HEK293 (cell line): Measurements from ENCODE around the gene HRAS.

ENCODE experiments used
- CTCF ChIA-PET: fragments of 350-600 bp; formaldehyde crosslinking; extraction: SDS; loops from one replicate; lab custom pipeline; 2021; ENCODE audit warnings: antibody characterized with exemption; lab: Yijun Ruan, JAX
- POLR2A ChIA-PET: fragments of 300-600 bp; formaldehyde crosslinking; extraction: SDS; loops from one replicate; lab custom pipeline; 2020; ENCODE audit warnings: antibody characterized with exemption, inconsistent platforms; lab: Yijun Ruan, JAX
- H3K27ac ChIP-seq: fragments of 200-500 bp; sonication (Bioruptor generic); 2 replicates; pipeline ENCODE4 v1.5.1; 2014; ENCODE audit warnings: low read depth, low read length, control low read depth, inconsistent platforms; ENCODE audit errors: extremely low read depth
- H3K36me3 ChIP-seq, 2 experiments: fragments of 200-500 bp in 1 of 2; sonication (Bioruptor generic) in 1 of 2; 1 replicate in 1 of 2; 2 replicates in 1 of 2; pipeline ENCODE4 v1.5.1; 2014 to 2017; ENCODE audit warnings: inconsistent platforms in 2 of 2, low read length in 2 of 2; ENCODE audit not compliant: control insufficient read depth in 2 of 2, insufficient read depth in 1 of 2
- H3K4me1 ChIP-seq: fragments of 200-500 bp; sonication (Bioruptor generic); 2 replicates; pipeline ENCODE4 v1.5.1; 2014; ENCODE audit warnings: mild to moderate bottlenecking, low read length, inconsistent platforms; ENCODE audit not compliant: control insufficient read depth, insufficient read depth
- H3K4me3 ChIP-seq: 2 replicates; pipeline ENCODE4 v1.5.1; 2011; ENCODE audit warnings: low read depth, mild to moderate bottlenecking, control low read depth, low read length, moderate library complexity
- H3K9me3 ChIP-seq: fragments of 200-500 bp; sonication (Bioruptor generic); 2 replicates; pipeline ENCODE4 v1.5.1; 2014; ENCODE audit warnings: low read depth, low read length, inconsistent platforms; ENCODE audit not compliant: control insufficient read depth, insufficient read depth
- KLF10 ChIP-seq: fragments of 450-650 bp; IDR thresholded peaks from 2 replicates; pipeline ENCODE4 v1.5.1; 2018; ENCODE audit warnings: missing biosample characterization, mild to moderate bottlenecking, missing genetic modification characterization
- ZBTB8A ChIP-seq: fragments of 450-650 bp; formaldehyde crosslinking; IDR thresholded peaks from 2 replicates; pipeline ENCODE4 v1.5.1; 2016; ENCODE audit warnings: missing biosample characterization, missing genetic modification characterization
- ZNF155 ChIP-seq: fragments of 450-650 bp; formaldehyde crosslinking; IDR thresholded peaks from 2 replicates; pipeline ENCODE4 v1.5.1; 2016; ENCODE audit warnings: missing biosample characterization, missing genetic modification characterization
- ZNF302 ChIP-seq: fragments of 450-650 bp; formaldehyde crosslinking; IDR thresholded peaks from 2 replicates; pipeline ENCODE4 v1.5.1; 2016; ENCODE audit warnings: missing biosample characterization, missing genetic modification characterization, low read depth
- ZNF335 ChIP-seq: fragments of 450-650 bp; formaldehyde crosslinking; conservative IDR thresholded peaks from 2 replicates; pipeline ENCODE4 v1.5.1; 2016; ENCODE audit warnings: missing biosample characterization, missing genetic modification characterization
- ZNF426 ChIP-seq: fragments of 450-650 bp; formaldehyde crosslinking; IDR thresholded peaks from 2 replicates; pipeline ENCODE4 v1.5.1; 2017; ENCODE audit warnings: missing biosample characterization, missing genetic modification characterization, mild to moderate bottlenecking, inconsistent platforms, moderate library complexity
- ZNF433 ChIP-seq: fragments of 450-650 bp; formaldehyde crosslinking; IDR thresholded peaks from 2 replicates; pipeline ENCODE4 v1.5.1; 2016; ENCODE audit warnings: missing biosample characterization, missing genetic modification characterization, low read depth
- ZNF561 ChIP-seq: fragments of 450-650 bp; IDR thresholded peaks from 2 replicates; pipeline ENCODE4 v1.5.1; 2018; ENCODE audit warnings: missing biosample characterization, missing genetic modification characterization, borderline replicate concordance
- TF ChIP-seq, protein P1 (sequence below): fragments of 450-650 bp; formaldehyde crosslinking; IDR thresholded peaks from 2 replicates; pipeline ENCODE4 v1.5.1; 2016; ENCODE audit warnings: missing biosample characterization, missing genetic modification characterization
- TF ChIP-seq, protein P2 (sequence below): fragments of 450-650 bp; formaldehyde crosslinking; IDR thresholded peaks from 2 replicates; pipeline ENCODE4 v1.5.1; 2017; ENCODE audit warnings: missing biosample characterization, mild to moderate bottlenecking, missing genetic modification characterization, moderate library complexity
- TF ChIP-seq, protein P3 (sequence below): fragments of 450-650 bp; formaldehyde crosslinking; optimal IDR thresholded peaks from 2 replicates; pipeline ENCODE3; 2016; ENCODE audit warnings: missing biosample characterization, mild to moderate bottlenecking, missing genetic modification characterization
- TF ChIP-seq, protein P4 (sequence below): fragments of 450-650 bp; formaldehyde crosslinking; IDR thresholded peaks from 2 replicates; pipeline ENCODE4 v1.5.1; 2016; ENCODE audit warnings: missing biosample characterization, missing genetic modification characterization
- TF ChIP-seq, protein P5 (sequence below): sonication (generic); formaldehyde crosslinking; IDR thresholded peaks from 2 replicates; pipeline ENCODE4 v1.8.1; 2022; ENCODE audit warnings: mild to moderate bottlenecking, moderate library complexity, missing genetic modification reagents

Gene HRAS

DNA sequence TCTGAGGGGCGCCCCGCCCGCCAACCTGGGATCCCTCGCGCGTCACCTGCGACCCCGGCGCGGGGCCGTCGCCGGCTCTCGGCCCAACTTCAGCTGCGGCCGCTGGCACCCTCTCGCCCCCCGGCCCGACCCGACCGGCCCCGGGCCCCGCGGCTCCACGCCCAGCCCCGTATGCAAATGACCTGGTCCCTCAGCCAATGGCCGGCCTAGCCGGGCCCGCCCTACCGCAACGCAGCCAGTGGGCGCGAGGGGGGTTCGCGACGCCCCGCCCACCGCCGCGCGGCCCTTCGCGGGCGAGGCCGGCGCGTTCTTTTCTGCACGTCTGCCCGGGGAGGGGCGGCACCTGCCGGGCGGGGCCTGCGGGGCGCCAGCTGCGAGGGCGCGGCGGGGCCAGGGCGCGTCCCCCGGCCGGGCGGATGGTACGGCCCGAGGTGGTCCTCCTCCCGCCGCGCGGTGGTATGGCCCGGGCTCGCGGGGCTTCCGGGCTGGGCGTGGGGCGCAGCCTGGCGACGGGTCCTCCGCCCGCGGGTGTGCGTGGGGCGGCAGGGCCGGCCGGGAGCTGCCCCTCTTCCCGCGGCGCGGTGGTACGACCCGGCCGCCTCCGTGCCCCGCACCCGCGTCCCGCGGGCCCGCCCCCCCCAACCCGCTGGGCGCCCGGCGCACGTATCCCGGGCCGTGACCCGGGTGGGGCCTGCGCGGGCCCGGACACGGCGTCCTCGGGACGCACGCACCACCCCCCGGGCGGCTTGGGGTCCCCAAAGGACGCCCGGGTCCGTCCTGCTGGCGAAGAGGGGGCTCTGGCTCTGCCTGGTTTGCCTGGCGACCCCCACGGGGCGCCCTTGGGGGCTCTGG lies 33.2 kb upstream of the HRAS start:
- Histone ChIP-seq H3K36me3 (peaks cover 0 to 8% of the 10 kb centered on the region in 2 experiments; a peak in 1 of 3 replicates), H3K27ac (peak overlapping the region; percentile 73; the same call in 1 of the 2 replicates), H3K9me3 (no peaks in the 10 kb centered on the region), H3K4me1 (no peaks in the 10 kb centered on the region), H3K4me3 (peak overlapping the region; percentile 57)
- ChIA-PET CTCF (interaction anchor here (0.8 kb wide), 1 partner anchor 50 kb away, joined by 4 read pairs; no protein-coding TSS in a partner anchor), POLR2A (interaction anchor here (0.9 to 1.6 kb wide), 3 partner anchors 9 to 236 kb away, joined by 3 to 4 read pairs (median 4); partner anchors contain the start of gene IRF7)
- 0 out of 2 replicates have a peak, but pooled peaks have one; percentile 14 for TF ChIP-seq ZNF561 (tag by site-specific recombination)
- TF ChIP-seq, protein P1, sequence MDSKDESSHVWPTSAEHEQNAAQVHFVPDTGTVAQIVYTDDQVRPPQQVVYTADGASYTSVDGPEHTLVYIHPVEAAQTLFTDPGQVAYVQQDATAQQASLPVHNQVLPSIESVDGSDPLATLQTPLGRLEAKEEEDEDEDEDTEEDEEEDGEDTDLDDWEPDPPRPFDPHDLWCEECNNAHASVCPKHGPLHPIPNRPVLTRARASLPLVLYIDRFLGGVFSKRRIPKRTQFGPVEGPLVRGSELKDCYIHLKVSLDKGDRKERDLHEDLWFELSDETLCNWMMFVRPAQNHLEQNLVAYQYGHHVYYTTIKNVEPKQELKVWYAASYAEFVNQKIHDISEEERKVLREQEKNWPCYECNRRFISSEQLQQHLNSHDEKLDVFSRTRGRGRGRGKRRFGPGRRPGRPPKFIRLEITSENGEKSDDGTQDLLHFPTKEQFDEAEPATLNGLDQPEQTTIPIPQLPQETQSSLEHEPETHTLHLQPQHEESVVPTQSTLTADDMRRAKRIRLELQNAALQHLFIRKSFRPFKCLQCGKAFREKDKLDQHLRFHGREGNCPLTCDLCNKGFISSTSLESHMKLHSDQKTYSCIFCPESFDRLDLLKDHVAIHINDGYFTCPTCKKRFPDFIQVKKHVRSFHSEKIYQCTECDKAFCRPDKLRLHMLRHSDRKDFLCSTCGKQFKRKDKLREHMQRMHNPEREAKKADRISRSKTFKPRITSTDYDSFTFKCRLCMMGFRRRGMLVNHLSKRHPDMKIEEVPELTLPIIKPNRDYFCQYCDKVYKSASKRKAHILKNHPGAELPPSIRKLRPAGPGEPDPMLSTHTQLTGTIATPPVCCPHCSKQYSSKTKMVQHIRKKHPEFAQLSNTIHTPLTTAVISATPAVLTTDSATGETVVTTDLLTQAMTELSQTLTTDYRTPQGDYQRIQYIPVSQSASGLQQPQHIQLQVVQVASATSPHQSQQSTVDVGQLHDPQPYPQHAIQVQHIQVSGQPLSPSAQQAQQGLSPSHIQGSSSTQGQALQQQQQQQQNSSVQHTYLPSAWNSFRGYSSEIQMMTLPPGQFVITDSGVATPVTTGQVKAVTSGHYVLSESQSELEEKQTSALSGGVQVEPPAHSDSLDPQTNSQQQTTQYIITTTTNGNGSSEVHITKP (tag by site-specific recombination) = 0 out of 2 replicates have a peak, but pooled peaks have one; percentile 9
- TF ChIP-seq, protein P2, sequence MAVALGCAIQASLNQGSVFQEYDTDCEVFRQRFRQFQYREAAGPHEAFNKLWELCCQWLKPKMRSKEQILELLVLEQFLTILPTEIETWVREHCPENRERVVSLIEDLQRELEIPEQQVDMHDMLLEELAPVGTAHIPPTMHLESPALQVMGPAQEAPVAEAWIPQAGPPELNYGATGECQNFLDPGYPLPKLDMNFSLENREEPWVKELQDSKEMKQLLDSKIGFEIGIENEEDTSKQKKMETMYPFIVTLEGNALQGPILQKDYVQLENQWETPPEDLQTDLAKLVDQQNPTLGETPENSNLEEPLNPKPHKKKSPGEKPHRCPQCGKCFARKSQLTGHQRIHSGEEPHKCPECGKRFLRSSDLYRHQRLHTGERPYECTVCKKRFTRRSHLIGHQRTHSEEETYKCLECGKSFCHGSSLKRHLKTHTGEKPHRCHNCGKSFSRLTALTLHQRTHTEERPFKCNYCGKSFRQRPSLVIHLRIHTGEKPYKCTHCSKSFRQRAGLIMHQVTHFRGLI (tag by site-specific recombination) = no peak
- TF ChIP-seq, protein P3, sequence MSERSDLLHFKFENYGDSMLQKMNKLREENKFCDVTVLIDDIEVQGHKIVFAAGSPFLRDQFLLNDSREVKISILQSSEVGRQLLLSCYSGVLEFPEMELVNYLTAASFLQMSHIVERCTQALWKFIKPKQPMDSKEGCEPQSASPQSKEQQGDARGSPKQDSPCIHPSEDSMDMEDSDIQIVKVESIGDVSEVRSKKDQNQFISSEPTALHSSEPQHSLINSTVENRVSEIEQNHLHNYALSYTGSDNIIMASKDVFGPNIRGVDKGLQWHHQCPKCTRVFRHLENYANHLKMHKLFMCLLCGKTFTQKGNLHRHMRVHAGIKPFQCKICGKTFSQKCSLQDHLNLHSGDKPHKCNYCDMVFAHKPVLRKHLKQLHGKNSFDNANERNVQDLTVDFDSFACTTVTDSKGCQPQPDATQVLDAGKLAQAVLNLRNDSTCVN (tag by site-specific recombination) = peak; percentile 10
- TF ChIP-seq, protein P4, sequence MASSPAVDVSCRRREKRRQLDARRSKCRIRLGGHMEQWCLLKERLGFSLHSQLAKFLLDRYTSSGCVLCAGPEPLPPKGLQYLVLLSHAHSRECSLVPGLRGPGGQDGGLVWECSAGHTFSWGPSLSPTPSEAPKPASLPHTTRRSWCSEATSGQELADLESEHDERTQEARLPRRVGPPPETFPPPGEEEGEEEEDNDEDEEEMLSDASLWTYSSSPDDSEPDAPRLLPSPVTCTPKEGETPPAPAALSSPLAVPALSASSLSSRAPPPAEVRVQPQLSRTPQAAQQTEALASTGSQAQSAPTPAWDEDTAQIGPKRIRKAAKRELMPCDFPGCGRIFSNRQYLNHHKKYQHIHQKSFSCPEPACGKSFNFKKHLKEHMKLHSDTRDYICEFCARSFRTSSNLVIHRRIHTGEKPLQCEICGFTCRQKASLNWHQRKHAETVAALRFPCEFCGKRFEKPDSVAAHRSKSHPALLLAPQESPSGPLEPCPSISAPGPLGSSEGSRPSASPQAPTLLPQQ (tag by site-specific recombination) = no peak
- TF ChIP-seq ZNF433 (tag by site-specific recombination) = no peak
- TF ChIP-seq ZNF335 (tag by site-specific recombination) = peak; percentile 29; the same call in 1 of the 2 replicates
- no peak for TF ChIP-seq ZNF426 (tag by site-specific recombination)
- TF ChIP-seq, protein P5, sequence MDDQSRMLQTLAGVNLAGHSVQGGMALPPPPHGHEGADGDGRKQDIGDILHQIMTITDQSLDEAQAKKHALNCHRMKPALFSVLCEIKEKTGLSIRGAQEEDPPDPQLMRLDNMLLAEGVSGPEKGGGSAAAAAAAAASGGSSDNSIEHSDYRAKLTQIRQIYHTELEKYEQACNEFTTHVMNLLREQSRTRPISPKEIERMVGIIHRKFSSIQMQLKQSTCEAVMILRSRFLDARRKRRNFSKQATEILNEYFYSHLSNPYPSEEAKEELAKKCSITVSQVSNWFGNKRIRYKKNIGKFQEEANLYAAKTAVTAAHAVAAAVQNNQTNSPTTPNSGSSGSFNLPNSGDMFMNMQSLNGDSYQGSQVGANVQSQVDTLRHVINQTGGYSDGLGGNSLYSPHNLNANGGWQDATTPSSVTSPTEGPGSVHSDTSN (CRISPR knock-in tag) = peak; percentile 10; the same call in 1 of the 2 replicates
- TF ChIP-seq ZBTB8A (tag by site-specific recombination) = 0 out of 2 replicates have a peak, but pooled peaks have one; percentile 13
- peak; percentile 51; the same call in 1 of the 2 replicates for TF ChIP-seq KLF10
- no peak for TF ChIP-seq ZNF302
- no peak for TF ChIP-seq ZNF155 (tag by site-specific recombination)
